Neural cell (in vitro differentiated cells): ENCODE measurements around the gene GRM2. TPM values are rescaled to one million over a fixed set of nuclear protein-coding genes. Genes with fewer than 3 reads are reported as not detected.

ENCODE experiments used
- H2AFZ ChIP-seq: fragments of 200-600, 300-800 bp; sonication (generic), shearing (Covaris generic); 2 replicates; pipeline ENCODE4 v1.6.0; 2014; ENCODE audit warnings: low read depth, mild to moderate bottlenecking, antibody characterized with exemption, low read length, moderate library complexity
- H3F3A ChIP-seq: fragments of 200-600 bp; shearing (Covaris generic); 2 replicates; pipeline ENCODE4 v1.6.1; 2016; ENCODE audit warnings: mild to moderate bottlenecking, moderate library complexity, mixed read lengths, antibody characterized with exemption, low read length; ENCODE audit not compliant: insufficient read depth, poor library complexity, severe bottlenecking
- H3K27ac ChIP-seq: fragments of 200-600, 300-800 bp; sonication (generic), shearing (Covaris generic); 2 replicates; pipeline ENCODE4 v1.5.1; 2014; ENCODE audit warnings: mild to moderate bottlenecking, low read length, moderate library complexity
- H3K27me3 ChIP-seq: fragments of 300-800, 200-600 bp; sonication (generic), shearing (Covaris generic); 2 replicates; pipeline ENCODE4 v1.6.0; 2014; ENCODE audit warnings: mild to moderate bottlenecking, low read depth, low read length, moderate library complexity; ENCODE audit not compliant: insufficient read depth
- H3K36me3 ChIP-seq: fragments of 300-800, 200-600 bp; sonication (generic), shearing (Covaris generic); 2 replicates; pipeline ENCODE4 v1.5.1; 2014; ENCODE audit warnings: mild to moderate bottlenecking, antibody characterized with exemption, low read length, moderate library complexity; ENCODE audit not compliant: insufficient read depth
- H3K4me2 ChIP-seq: fragments of 300-800, 200-600 bp; sonication (generic), shearing (Covaris generic); 2 replicates; pipeline ENCODE4 v1.6.0; 2014; ENCODE audit warnings: mild to moderate bottlenecking, low read length
- H3K4me3 ChIP-seq: fragments of 300-800, 200-600 bp; sonication (generic), shearing (Covaris generic); 2 replicates; pipeline ENCODE4 v1.5.1; 2014; ENCODE audit warnings: mild to moderate bottlenecking, low read length, moderate library complexity
- H3K79me2 ChIP-seq: fragments of 200-600 bp; shearing (Covaris generic); replicated peaks from 2 replicates; pipeline ENCODE4 v1.6.0; 2014; ENCODE audit warnings: mild to moderate bottlenecking, low read length, moderate library complexity; ENCODE audit not compliant: insufficient read depth
- H3K9ac ChIP-seq: fragments of 300-800, 200-600 bp; sonication (generic), shearing (Covaris generic); 2 replicates; pipeline ENCODE4 v1.6.1; 2016; ENCODE audit warnings: mild to moderate bottlenecking, low read length, mixed read lengths
- H3K9me2 ChIP-seq: fragments of 200-600 bp; shearing (Covaris generic); 2 replicates; pipeline ENCODE4 v1.6.1; 2016; ENCODE audit warnings: mild to moderate bottlenecking, low read length, mixed read lengths; ENCODE audit not compliant: insufficient read depth
- H3K9me3 ChIP-seq: fragments of 200-600, 300-800 bp; sonication (generic), shearing (Covaris generic); 2 replicates; pipeline ENCODE4 v1.6.1; 2016; ENCODE audit warnings: mild to moderate bottlenecking, mixed run types, low read length, moderate library complexity, mixed read lengths
- H4K20me1 ChIP-seq: fragments of 200-600 bp; shearing (Covaris generic); 2 replicates; pipeline ENCODE4 v1.6.1; 2016; ENCODE audit warnings: mild to moderate bottlenecking, mixed run types; ENCODE audit not compliant: insufficient read depth
- CTCF ChIP-seq: fragments of 450-650 bp; IDR thresholded peaks from 2 replicates; pipeline ENCODE4 v1.5.1; 2014; ENCODE audit warnings: antibody characterized with exemption, mild to moderate bottlenecking, moderate library complexity; ENCODE audit not compliant: poor library complexity, severe bottlenecking
- EP300 ChIP-seq: fragments of 450-650 bp; conservative IDR thresholded peaks from 2 replicates; pipeline ENCODE4 v1.6.1; 2014; ENCODE audit warnings: antibody characterized with exemption, mild to moderate bottlenecking, moderate library complexity; ENCODE audit not compliant: poor library complexity, severe bottlenecking
- EZH2 ChIP-seq: fragments of 200-600, 300-800 bp; shearing (Covaris generic), sonication (generic); IDR thresholded peaks from 2 replicates; pipeline ENCODE4 v1.6.1; 2014; ENCODE audit warnings: antibody characterized with exemption, low read length, borderline replicate concordance, mild to moderate bottlenecking; ENCODE audit not compliant: insufficient read depth, poor library complexity, severe bottlenecking
- MXI1 ChIP-seq: fragments of 450-650 bp; conservative IDR thresholded peaks from 2 replicates; pipeline ENCODE4 v1.6.1; 2014; ENCODE audit warnings: antibody characterized with exemption, mild to moderate bottlenecking; ENCODE audit not compliant: poor library complexity, severe bottlenecking
- POLR2AphosphoS5 ChIP-seq: IDR thresholded peaks from 2 replicates; pipeline ENCODE4 v1.6.1; 2012
- RAD21 ChIP-seq: fragments of 450-650 bp; conservative IDR thresholded peaks from 2 replicates; pipeline ENCODE4 v1.6.1; 2014; ENCODE audit warnings: antibody characterized with exemption, mild to moderate bottlenecking, moderate library complexity
- REST ChIP-seq: IDR thresholded peaks from 2 replicates; pipeline ENCODE4 v1.6.1; 2012; ENCODE audit warnings: borderline replicate concordance
- SMC3 ChIP-seq: fragments of 450-650 bp; conservative IDR thresholded peaks from 2 replicates; pipeline ENCODE4 v1.6.1; 2014; ENCODE audit warnings: antibody characterized with exemption, mild to moderate bottlenecking, moderate library complexity; ENCODE audit not compliant: poor library complexity
- TAF1 ChIP-seq: IDR thresholded peaks from 2 replicates; pipeline ENCODE4 v1.6.1; 2012; ENCODE audit warnings: low read depth
- polyA plus RNA-seq: library from polyadenylated mRNA; depleted of rRNA; stranded (reverse); fragments of >200 nt; gene quantifications from 2 replicates; pipeline ENCODE4 v1.2.3, GENCODE V29; 2014

GRM2 gene
- polyA plus RNA-seq, 1 donor from 2014 or later, result 9.1 TPM

GRCh38 chr3:51680196-51680595, 26.7 kb upstream of the GRM2 start:
- no peaks in the 10 kb centered on the region for H3F3A ChIP-seq
- H3K27me3 ChIP-seq, result no peaks in the 10 kb centered on the region
- no peaks in the 10 kb centered on the region for H3K9me2 ChIP-seq
- no peak overlapping the region for H2AFZ ChIP-seq
- TF ChIP-seq RAD21 (no peak), EZH2 (no peak), EP300 (no peak), MXI1 (no peak), SMC3 (no peak), CTCF (no peak)
- H3K27ac ChIP-seq, result no peak overlapping the region
- no peaks in the 10 kb centered on the region for H4K20me1 ChIP-seq
- H3K79me2 ChIP-seq, result no peaks in the 10 kb centered on the region
- no peaks in the 10 kb centered on the region for H3K36me3 ChIP-seq
- H3K4me3 ChIP-seq, result no peak overlapping the region
- no peaks in the 10 kb centered on the region for H3K9me3 ChIP-seq
- no peak overlapping the region for H3K9ac ChIP-seq
- no peak overlapping the region for H3K4me2 ChIP-seq

- no peaks in the 10 kb centered on the region for H3K9me2 ChIP-seq
- H3K9ac ChIP-seq, result no peak overlapping the region
- H3F3A ChIP-seq, result no peaks in the 10 kb centered on the region
- no peaks in the 10 kb centered on the region for H4K20me1 ChIP-seq
- H3K9me3 ChIP-seq, result no peaks in the 10 kb centered on the region
- no peaks in the 10 kb centered on the region for H3K79me2 ChIP-seq
- H3K27ac ChIP-seq, result no peak overlapping the region
- H2AFZ ChIP-seq, result no peak overlapping the region
- TF ChIP-seq EP300 (no peak), SMC3 (no peak), CTCF (no peak), TAF1 (no peak)
- no peak overlapping the region for H3K4me3 ChIP-seq
- no peaks in the 10 kb centered on the region for H3K36me3 ChIP-seq
- no peak overlapping the region for H3K4me2 ChIP-seq
- H3K27me3 ChIP-seq, result no peaks in the 10 kb centered on the region
Observed at GRCh38 chr3:51680663-51681230, 26.1 kb upstream of the GRM2 start.

GRCh38 chr3:51681453-51681852, 25.4 kb upstream of the GRM2 start:
- Histone ChIP-seq H4K20me1 (no peaks in the 10 kb centered on the region), H3K27ac (no peak overlapping the region), H2AFZ (no peak overlapping the region), H3K9me2 (no peaks in the 10 kb centered on the region), H3F3A (no peaks in the 10 kb centered on the region), H3K9ac (no peak overlapping the region), H3K79me2 (no peaks in the 10 kb centered on the region), H3K9me3 (no peaks in the 10 kb centered on the region), H3K4me3 (no peak overlapping the region), H3K27me3 (no peaks in the 10 kb centered on the region), H3K4me2 (no peak overlapping the region), H3K36me3 (no peaks in the 10 kb centered on the region)
- TF ChIP-seq RAD21, result no peak
- no peak for TF ChIP-seq EP300
- no peak for TF ChIP-seq REST
- TF ChIP-seq SMC3, result no peak
- no peak for TF ChIP-seq CTCF
- no peak for TF ChIP-seq TAF1
- TF ChIP-seq POLR2AphosphoS5, result no peak
- TF ChIP-seq MXI1, result no peak
- TF ChIP-seq EZH2, result no peak
